Trophoblast cell (in vitro differentiated cells and primary cell): ENCODE data around the gene MCTP1. TPM values are rescaled to one million over a fixed set of nuclear protein-coding genes. Genes with fewer than 3 reads are reported as not detected.

Source experiments
- DNase-seq, 2 donors: peaks; one replicate each; pipeline ENCODE4 v3.0.0-alpha.2; 2016
- H2AFZ ChIP-seq: 2 replicates; pipeline ENCODE4 v1.6.1; 2013; ENCODE audit warnings: low read length, moderate library complexity, mild to moderate bottlenecking; ENCODE audit not compliant: insufficient read depth, poor library complexity
- H2AK5ac ChIP-seq: 2 replicates; pipeline ENCODE4 v1.6.1; 2013; ENCODE audit warnings: mild to moderate bottlenecking, low read length
- H2BK120ac ChIP-seq: 2 replicates; pipeline ENCODE4 v1.6.1; 2013; ENCODE audit warnings: low read length, mild to moderate bottlenecking, moderate library complexity; ENCODE audit not compliant: insufficient read depth, poor library complexity
- H2BK12ac ChIP-seq: 2 replicates; pipeline ENCODE4 v1.6.1; 2013; ENCODE audit warnings: mild to moderate bottlenecking, low read length, moderate library complexity
- H2BK5ac ChIP-seq: 2 replicates; pipeline ENCODE4 v1.6.1; 2013; ENCODE audit warnings: low read length, low read depth, moderate library complexity, mild to moderate bottlenecking; ENCODE audit not compliant: poor library complexity
- H3K14ac ChIP-seq: 2 replicates; pipeline ENCODE4 v1.6.1; 2013; ENCODE audit warnings: mild to moderate bottlenecking, low read length
- H3K18ac ChIP-seq: 2 replicates; pipeline ENCODE4 v1.6.1; 2013; ENCODE audit warnings: mild to moderate bottlenecking, low read length
- H3K23ac ChIP-seq: 2 replicates; pipeline ENCODE4 v1.6.1; 2013; ENCODE audit warnings: low read length
- H3K27ac ChIP-seq: 2 replicates; pipeline ENCODE4 v1.5.1; 2013; ENCODE audit warnings: low read depth, mild to moderate bottlenecking, inconsistent platforms, low read length, moderate library complexity
- H3K27me3 ChIP-seq: 2 replicates; pipeline ENCODE4 v1.6.1; 2013; ENCODE audit warnings: inconsistent platforms, mild to moderate bottlenecking, low read length, moderate library complexity; ENCODE audit not compliant: insufficient read depth
- H3K36me3 ChIP-seq, 2 experiments: 1 replicate in 1 of 2; 2 replicates in 1 of 2; pipeline ENCODE4 v1.6.1; 2013; ENCODE audit warnings: low read length in 2 of 2, mild to moderate bottlenecking in 2 of 2, moderate library complexity in 1 of 2; ENCODE audit not compliant: insufficient read depth in 2 of 2, control insufficient read depth in 1 of 2
- H3K4ac ChIP-seq: 2 replicates; pipeline ENCODE4 v1.6.1; 2013; ENCODE audit warnings: low read depth, mild to moderate bottlenecking, low read length, moderate library complexity
- H3K4me1 ChIP-seq, 2 experiments: 1 replicate in 1 of 2; 2 replicates in 1 of 2; pipeline ENCODE4 v1.6.1; 2013; ENCODE audit warnings: low read length in 2 of 2, mild to moderate bottlenecking in 2 of 2, moderate library complexity in 1 of 2; ENCODE audit not compliant: insufficient read depth in 2 of 2, control insufficient read depth in 1 of 2
- H3K4me2 ChIP-seq: 2 replicates; pipeline ENCODE4 v1.6.1; 2013; ENCODE audit warnings: inconsistent platforms, mild to moderate bottlenecking, low read length, moderate library complexity
- H3K4me3 ChIP-seq: 2 replicates; pipeline ENCODE4 v1.5.1; 2013; ENCODE audit warnings: mild to moderate bottlenecking, low read depth, low read length, inconsistent platforms
- H3K79me1 ChIP-seq: one replicate; pipeline ENCODE4 v1.6.1; 2013; ENCODE audit warnings: low read length
- H3K79me2 ChIP-seq: 2 replicates; pipeline ENCODE4 v1.6.1; 2013; ENCODE audit warnings: low read length, mild to moderate bottlenecking; ENCODE audit not compliant: control insufficient read depth, insufficient read depth, poor library complexity
- H3K9ac ChIP-seq: 2 replicates; pipeline ENCODE4 v1.6.1; 2013; ENCODE audit warnings: mild to moderate bottlenecking, low read length
- H3K9me3 ChIP-seq: 2 replicates; pipeline ENCODE4 v1.6.1; 2013; ENCODE audit warnings: low read depth, mild to moderate bottlenecking, control low read depth, inconsistent platforms, low read length; ENCODE audit not compliant: insufficient read depth
- H4K12ac ChIP-seq: 2 replicates; pipeline ENCODE4 v1.6.1; 2013; ENCODE audit warnings: low read depth, mild to moderate bottlenecking, low read length, moderate library complexity
- H4K8ac ChIP-seq: 2 replicates; pipeline ENCODE4 v1.6.1; 2013; ENCODE audit warnings: low read depth, mild to moderate bottlenecking, low read length, moderate library complexity
- H4K91ac ChIP-seq: one replicate; pipeline ENCODE4 v1.6.1; 2013; ENCODE audit warnings: low read depth, mild to moderate bottlenecking, low read length, moderate library complexity
- WGBS: extraction: QIAGEN DNeasy Blood & Tissue Kit; methylation state at CpG from one replicate; pipeline ENCODE4 v1.1.7; 2013; ENCODE audit warnings: missing lambda C conversion rate; ENCODE audit not compliant: insufficient read length, insufficient coverage; ENCODE audit errors: extremely low coverage; 5-methylcytosine and 5-hydroxymethylcytosine counted together
- polyA plus RNA-seq: library from polyadenylated mRNA; stranded (reverse); fragments of 200-250 nt; gene quantifications from 2 replicates; pipeline ENCODE4 v1.2.3, GENCODE V29; 2013

The MCTP1 gene
- 1.3 TPM in 2 replicates for polyA plus RNA-seq

DNA sequence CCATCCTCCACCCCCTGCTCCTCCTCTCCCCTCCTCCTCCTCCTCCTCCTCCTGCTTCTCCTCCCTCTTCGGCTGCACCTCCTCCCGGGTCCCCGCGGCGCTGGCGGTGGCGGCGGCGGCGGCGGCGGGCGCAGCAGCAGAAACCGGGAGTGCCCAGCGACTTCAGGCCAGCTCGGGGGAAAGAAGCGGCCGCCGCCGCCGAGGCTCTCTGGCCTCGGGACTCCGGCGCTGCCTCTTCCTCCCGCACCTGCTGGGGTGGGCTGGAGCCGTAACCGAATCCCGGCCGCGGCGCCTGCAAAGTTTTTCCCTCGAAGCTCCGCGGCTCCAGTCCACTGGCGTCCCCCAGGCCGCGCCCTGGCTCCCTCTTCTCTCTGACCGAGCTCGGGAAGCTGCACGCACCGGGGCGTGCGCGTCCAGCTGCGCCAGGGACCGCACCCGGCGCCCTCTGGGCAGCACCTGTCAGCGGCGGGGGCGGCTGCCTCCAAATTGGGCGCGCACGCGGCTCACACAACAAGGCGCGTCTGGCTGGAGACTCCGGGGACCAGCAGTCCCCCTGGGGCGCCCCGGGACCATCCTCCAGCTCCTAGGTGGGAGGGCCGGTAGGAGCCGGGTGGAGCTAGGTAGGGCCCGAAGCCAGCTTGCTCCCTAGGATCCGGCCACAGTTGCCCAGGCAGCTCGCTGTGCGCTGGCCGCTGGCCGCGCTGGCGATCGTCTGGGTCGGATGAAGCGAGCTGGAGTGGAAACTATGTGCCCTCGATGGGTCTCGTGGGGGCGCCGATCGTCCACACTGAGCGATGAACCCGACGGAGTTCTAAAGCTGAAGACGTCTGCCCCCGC is at the start of gene MCTP1:
MCTP1 (minus strand) TSS at position 523 of the 837 bp plus-strand sequence.
- Histone ChIP-seq H2AK5ac (no peak within 1 kb of the TSS), H3K4ac (no peak within 1 kb of the TSS), H2BK120ac (peak within 1 kb of the TSS; percentile 64), H3K36me3 (no peaks in the 10 kb centered on the region), H3K9me3 (no peaks in the 10 kb centered on the region), H3K14ac (no peak within 1 kb of the TSS), H4K91ac (no peak within 1 kb of the TSS), H3K79me2 (no peaks in the 10 kb centered on the region), H2BK5ac (no peak within 1 kb of the TSS), H3K27ac (no peak within 1 kb of the TSS), H4K8ac (no peak within 1 kb of the TSS), H4K12ac (no peak within 1 kb of the TSS), H2BK12ac (no peak within 1 kb of the TSS), H3K4me3 (peak within 1 kb of the TSS; percentile 77), H3K23ac (no peak within 1 kb of the TSS), H2AFZ (peak within 1 kb of the TSS; percentile 93), H3K27me3 (peaks cover 7% of the 10 kb centered on the region), H3K18ac (peak within 1 kb of the TSS; percentile 10), H3K4me2 (peak within 1 kb of the TSS; percentile 93), H3K79me1 (peaks cover 4% of the 10 kb centered on the region), H3K9ac (no peak within 1 kb of the TSS), H3K4me1 (peaks cover 0 to 4% of the 10 kb centered on the region in 2 experiments)
- no CpG with 5 or more reads among the region's 83 CpGs for WGBS
- peak in 1 of 2 donors; percentile 34 for DNase-seq

GRCh38 chr5:95332158-95332557 is 47.3 kb upstream of the MCTP1 start:
- Histone ChIP-seq H3K79me2 (no peaks in the 10 kb centered on the region), H3K4me1 (no peaks in the 10 kb centered on the region), H2AK5ac (no peak overlapping the region), H4K8ac (no peak overlapping the region), H3K79me1 (no peaks in the 10 kb centered on the region), H3K18ac (no peak overlapping the region), H2AFZ (no peak overlapping the region), H3K27me3 (no peaks in the 10 kb centered on the region), H3K36me3 (no peaks in the 10 kb centered on the region), H3K14ac (no peak overlapping the region), H4K12ac (no peak overlapping the region), H2BK12ac (no peak overlapping the region), H2BK5ac (no peak overlapping the region), H3K4ac (no peak overlapping the region), H3K9ac (no peak overlapping the region), H3K9me3 (peaks cover 1% of the 10 kb centered on the region), H3K23ac (no peak overlapping the region), H3K4me2 (no peak overlapping the region), H4K91ac (no peak overlapping the region), H3K27ac (no peak overlapping the region), H3K4me3 (no peak overlapping the region), H2BK120ac (no peak overlapping the region)
- WGBS: no CpG with 5 or more reads among the region's 3 CpGs
- no peak for DNase-seq

DNA sequence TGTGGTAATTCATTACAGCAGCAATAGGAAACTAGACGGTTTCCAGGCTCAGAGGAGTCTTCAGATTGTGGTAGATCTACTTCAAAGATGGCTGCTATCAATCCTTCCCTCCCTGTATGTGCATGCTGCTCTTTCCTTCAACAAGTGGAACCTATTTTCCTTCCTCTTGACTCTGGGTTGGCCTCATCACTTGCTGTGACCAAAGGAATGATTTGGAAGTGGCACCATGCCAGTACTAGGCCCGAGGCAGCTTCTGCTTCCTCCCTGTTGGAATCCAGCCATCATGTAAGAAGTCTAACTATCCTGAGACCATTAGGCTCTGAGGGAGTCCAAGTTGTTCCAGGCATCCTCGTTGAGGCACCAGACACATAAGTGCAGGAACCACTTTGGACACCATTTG is 46.5 kb upstream of the MCTP1 start:
- H3K27ac ChIP-seq: no peak overlapping the region
- no peak overlapping the region for H3K9ac ChIP-seq
- H4K12ac ChIP-seq: no peak overlapping the region
- WGBS: no CpG with 5 or more reads among the region's 3 CpGs
- no peak overlapping the region for H4K91ac ChIP-seq
- no peaks in the 10 kb centered on the region for H3K36me3 ChIP-seq
- no peaks in the 10 kb centered on the region for H3K27me3 ChIP-seq
- no peaks in the 10 kb centered on the region for H3K79me1 ChIP-seq
- no peak overlapping the region for H3K4me2 ChIP-seq
- no peak overlapping the region for H3K23ac ChIP-seq
- H3K4ac ChIP-seq: no peak overlapping the region
- H2BK120ac ChIP-seq: no peak overlapping the region
- H3K9me3 ChIP-seq: peaks cover 1% of the 10 kb centered on the region
- H2AK5ac ChIP-seq: no peak overlapping the region
- H3K18ac ChIP-seq: no peak overlapping the region
- H3K79me2 ChIP-seq: no peaks in the 10 kb centered on the region
- H2AFZ ChIP-seq: no peak overlapping the region
- H2BK5ac ChIP-seq: no peak overlapping the region
- H2BK12ac ChIP-seq: no peak overlapping the region
- H3K14ac ChIP-seq: no peak overlapping the region
- no peak overlapping the region for H3K4me3 ChIP-seq
- H3K4me1 ChIP-seq: no peaks in the 10 kb centered on the region
- no peak for DNase-seq
- H4K8ac ChIP-seq: no peak overlapping the region

DNA sequence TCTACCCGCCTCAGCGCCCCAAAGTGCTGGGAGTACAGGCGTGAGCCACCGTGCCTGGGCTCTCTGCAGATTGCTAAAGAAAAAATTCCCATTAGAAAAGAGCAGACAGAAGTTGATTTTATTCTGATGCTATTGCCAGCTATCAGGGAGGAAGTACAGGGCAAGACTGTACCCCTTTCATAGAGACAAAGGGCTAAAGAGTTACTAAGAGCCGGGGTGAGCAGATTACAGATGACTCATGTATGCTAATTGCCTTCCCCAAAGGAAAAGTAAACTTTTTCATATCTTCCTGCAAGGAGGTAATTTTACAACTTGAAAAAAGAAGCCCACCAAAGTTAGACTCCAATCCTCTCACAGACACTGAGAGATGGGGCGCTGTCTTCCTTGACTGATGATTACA is 42.3 kb upstream of the MCTP1 start:
- no peak overlapping the region for H4K8ac ChIP-seq
- no peaks in the 10 kb centered on the region for H3K4me1 ChIP-seq
- H4K91ac ChIP-seq: no peak overlapping the region
- H3K79me1 ChIP-seq: no peaks in the 10 kb centered on the region
- no peak overlapping the region for H2AK5ac ChIP-seq
- no CpG with 5 or more reads among the region's 6 CpGs for WGBS
- H3K79me2 ChIP-seq: no peaks in the 10 kb centered on the region
- no peak overlapping the region for H3K27ac ChIP-seq
- H2BK120ac ChIP-seq: no peak overlapping the region
- no peak for DNase-seq
- H2AFZ ChIP-seq: no peak overlapping the region
- H3K9ac ChIP-seq: no peak overlapping the region
- H3K36me3 ChIP-seq: no peaks in the 10 kb centered on the region
- no peak overlapping the region for H2BK12ac ChIP-seq
- no peak overlapping the region for H3K4me3 ChIP-seq
- H2BK5ac ChIP-seq: no peak overlapping the region
- H3K27me3 ChIP-seq: no peaks in the 10 kb centered on the region
- H4K12ac ChIP-seq: no peak overlapping the region
- no peak overlapping the region for H3K18ac ChIP-seq
- no peak overlapping the region for H3K14ac ChIP-seq
- H3K4ac ChIP-seq: no peak overlapping the region
- no peak overlapping the region for H3K23ac ChIP-seq
- H3K4me2 ChIP-seq: no peak overlapping the region
- H3K9me3 ChIP-seq: no peaks in the 10 kb centered on the region
